GM21528 (cell line): Measurements from ENCODE around the gene PIK3IP1.

ENCODE experiments used
- ATAC-seq: cut with Tn5 transposase; IDR thresholded peaks from one replicate; pipeline ENCODE4 v1.9.1; 2021; ENCODE audit warnings: mild to moderate bottlenecking, moderate library complexity; ENCODE audit not compliant: unreplicated experiment, low FRiP score

The PIK3IP1 gene

DNA sequence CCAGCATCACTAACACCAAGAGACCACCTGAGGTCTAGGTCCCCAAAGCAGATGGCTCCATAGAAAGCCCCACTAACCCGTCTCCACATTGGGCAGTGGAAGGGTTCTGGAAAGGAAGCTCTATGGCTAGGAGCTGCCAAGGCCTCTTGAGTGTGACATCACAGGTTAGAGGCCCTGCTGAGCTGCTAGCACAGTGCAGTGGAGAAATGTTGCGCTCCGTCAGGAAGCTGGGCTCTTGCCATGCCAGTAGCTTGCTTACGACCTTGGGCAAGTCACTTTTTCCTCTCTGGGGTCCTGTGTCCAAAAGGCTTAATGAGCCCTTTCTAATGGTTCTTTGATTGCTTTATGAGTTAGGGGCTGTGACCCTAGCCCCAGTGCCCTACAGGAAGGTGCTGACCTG lies 10.6 kb downstream of the PIK3IP1 start:
- ATAC-seq: no peak

DNA sequence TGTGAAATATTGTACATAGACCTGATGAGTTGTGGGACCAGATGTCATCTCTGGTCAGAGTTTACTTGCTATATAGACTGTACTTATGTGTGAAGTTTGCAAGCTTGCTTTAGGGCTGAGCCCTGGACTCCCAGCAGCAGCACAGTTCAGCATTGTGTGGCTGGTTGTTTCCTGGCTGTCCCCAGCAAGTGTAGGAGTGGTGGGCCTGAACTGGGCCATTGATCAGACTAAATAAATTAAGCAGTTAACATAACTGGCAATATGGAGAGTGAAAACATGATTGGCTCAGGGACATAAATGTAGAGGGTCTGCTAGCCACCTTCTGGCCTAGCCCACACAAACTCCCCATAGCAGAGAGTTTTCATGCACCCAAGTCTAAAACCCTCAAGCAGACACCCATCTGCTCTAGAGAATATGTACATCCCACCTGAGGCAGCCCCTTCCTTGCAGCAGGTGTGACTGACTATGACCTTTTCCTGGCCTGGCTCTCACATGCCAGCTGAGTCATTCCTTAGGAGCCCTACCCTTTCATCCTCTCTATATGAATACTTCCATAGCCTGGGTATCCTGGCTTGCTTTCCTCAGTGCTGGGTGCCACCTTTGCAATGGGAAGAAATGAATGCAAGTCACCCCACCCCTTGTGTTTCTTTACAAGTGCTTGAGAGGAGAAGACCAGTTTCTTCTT lies 12.3 kb downstream of the PIK3IP1 start:
- no peak for ATAC-seq

DNA sequence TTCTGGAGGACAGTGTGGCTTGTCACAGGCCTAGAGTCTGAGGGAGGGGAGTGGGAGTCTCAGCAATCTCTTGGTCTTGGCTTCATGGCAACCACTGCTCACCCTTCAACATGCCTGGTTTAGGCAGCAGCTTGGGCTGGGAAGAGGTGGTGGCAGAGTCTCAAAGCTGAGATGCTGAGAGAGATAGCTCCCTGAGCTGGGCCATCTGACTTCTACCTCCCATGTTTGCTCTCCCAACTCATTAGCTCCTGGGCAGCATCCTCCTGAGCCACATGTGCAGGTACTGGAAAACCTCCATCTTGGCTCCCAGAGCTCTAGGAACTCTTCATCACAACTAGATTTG lies 13.0 kb downstream of the PIK3IP1 start:
- ATAC-seq: no peak

DNA sequence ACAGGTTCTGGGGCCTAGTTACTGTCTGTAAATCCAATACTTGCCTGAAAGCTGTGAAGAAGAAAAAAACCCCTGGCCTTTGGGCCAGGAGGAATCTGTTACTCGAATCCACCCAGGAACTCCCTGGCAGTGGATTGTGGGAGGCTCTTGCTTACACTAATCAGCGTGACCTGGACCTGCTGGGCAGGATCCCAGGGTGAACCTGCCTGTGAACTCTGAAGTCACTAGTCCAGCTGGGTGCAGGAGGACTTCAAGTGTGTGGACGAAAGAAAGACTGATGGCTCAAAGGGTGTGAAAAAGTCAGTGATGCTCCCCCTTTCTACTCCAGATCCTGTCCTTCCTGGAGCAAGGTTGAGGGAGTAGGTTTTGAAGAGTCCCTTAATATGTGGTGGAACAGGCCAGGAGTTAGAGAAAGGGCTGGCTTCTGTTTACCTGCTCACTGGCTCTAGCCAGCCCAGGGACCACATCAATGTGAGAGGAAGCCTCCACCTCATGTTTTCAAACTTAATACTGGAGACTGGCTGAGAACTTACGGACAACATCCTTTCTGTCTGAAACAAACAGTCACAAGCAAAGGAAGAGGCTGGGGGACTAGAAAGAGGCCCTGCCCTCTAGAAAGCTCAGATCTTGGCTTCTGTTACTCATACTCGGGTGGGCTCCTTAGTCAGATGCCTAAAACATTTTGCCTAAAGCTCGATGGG lies 13.5 kb downstream of the PIK3IP1 start:
- no peak for ATAC-seq

DNA sequence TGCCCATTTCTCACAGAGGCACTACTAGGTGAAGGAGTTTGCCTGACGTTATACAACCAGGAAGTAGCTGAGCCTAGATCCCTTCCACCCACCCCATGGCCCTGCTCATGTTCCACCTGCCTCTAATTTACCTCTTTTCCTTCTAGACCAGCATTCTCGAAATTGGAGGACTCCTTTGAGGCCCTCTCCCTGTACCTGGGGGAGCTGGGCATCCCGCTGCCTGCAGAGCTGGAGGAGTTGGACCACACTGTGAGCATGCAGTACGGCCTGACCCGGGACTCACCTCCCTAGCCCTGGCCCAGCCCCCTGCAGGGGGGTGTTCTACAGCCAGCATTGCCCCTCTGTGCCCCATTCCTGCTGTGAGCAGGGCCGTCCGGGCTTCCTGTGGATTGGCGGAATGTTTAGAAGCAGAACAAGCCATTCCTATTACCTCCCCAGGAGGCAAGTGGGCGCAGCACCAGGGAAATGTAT lies 14.1 kb downstream of the PIK3IP1 start:
- ATAC-seq: no peak

DNA sequence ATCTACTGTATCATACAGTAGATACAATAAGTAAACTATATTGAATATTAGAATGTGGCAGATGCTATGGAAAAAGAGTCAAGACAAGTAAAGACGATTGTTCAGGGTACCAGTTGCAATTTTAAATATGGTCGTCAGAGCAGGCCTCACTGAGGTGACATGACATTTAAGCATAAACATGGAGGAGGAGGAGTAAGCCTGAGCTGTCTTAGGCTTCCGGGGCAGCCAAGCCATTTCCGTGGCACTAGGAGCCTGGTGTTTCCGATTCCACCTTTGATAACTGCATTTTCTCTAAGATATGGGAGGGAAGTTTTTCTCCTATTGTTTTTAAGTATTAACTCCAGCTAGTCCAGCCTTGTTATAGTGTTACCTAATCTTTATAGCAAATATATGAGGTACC lies 14.5 kb downstream of the PIK3IP1 start:
- no peak for ATAC-seq

- ATAC-seq: no peak
These were observed 15.7 kb downstream of the PIK3IP1 start for GRCh38 chr22:31276426-31277167.

- no peak for ATAC-seq
These were observed 16.7 kb downstream of the PIK3IP1 start for GRCh38 chr22:31275576-31275975.

- no peak for ATAC-seq
These were observed 17.3 kb downstream of the PIK3IP1 start for GRCh38 chr22:31275018-31275417.

DNA sequence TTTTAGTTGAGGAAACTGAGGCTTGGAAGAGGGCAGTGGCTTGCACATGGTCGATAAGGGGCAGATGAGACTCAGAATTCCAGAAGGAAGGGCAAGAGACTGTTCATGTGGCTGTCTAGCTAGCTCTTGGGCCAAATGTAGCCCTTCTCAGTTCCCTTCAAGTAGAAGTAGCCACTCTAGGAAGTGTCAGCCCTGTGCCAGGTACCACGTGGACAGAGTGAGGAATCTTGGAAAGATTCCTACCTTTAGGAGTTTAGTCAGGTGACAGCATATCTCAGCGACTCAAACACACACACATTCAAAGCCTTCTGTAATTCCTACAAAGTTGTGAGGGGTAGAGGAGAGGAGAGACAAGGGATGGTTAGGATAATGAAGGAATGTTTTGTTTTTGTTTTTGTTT lies 18.3 kb downstream of the PIK3IP1 start:
- ATAC-seq: no peak

GRCh38 chr22:31272522-31273446 lies 19.5 kb downstream of the PIK3IP1 start:
- no peak for ATAC-seq

DNA sequence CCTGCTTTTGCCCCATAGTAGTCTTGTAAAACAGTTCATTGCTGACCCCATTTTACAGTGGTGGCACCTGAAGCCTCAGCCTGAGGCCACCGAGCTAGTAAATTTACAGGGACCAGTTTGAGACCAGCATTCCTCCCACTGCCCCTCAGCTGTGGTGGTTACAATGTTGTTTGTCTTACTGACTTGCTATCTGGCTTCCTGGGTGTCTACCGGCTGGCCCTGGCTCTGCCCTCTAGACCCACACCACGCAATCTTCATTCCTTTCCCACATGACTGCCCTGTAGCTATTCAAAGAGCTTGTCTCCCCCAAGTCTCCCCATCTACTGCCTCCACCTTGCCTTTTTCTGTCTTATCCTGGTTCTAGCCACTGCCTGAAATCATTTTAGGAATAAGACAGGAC lies 20.8 kb downstream of the PIK3IP1 start:
- no peak for ATAC-seq

- ATAC-seq: no peak
These were observed 21.3 kb downstream of the PIK3IP1 start for GRCh38 chr22:31271026-31271425.

DNA sequence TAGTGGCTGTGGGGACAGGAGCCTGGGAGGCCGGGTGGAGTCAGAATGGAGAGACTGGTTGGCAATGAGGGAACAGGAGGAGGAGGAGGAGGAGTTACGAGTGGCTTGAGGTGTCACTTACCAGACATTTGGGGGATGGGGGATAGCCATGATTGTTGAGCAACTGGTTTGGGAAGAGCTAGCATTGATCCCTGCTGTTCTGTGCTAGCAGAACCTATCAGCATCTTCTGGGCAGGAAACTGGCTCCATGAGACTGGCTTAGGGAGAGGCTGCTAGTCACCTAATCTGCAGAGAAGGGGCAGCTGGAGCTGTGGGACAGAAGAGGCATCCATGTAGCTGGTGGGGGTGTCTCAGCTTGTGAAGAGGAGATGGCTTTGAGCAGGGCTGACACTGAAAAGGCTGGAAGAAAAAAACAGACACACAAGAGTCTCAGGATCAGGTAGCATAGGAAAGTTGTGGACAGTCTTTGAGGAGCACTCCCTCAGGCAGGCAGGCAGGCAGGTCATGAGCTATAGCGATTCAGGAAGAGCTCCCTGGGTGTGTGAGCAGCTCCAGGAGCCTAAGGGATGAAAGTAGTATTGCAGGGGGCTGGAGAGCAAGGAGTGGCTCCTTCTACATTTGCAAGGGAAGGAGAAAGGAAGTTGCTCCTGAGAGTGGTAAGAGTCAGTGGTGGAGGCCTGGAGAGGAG lies 22.3 kb downstream of the PIK3IP1 start:
- no peak for ATAC-seq

DNA sequence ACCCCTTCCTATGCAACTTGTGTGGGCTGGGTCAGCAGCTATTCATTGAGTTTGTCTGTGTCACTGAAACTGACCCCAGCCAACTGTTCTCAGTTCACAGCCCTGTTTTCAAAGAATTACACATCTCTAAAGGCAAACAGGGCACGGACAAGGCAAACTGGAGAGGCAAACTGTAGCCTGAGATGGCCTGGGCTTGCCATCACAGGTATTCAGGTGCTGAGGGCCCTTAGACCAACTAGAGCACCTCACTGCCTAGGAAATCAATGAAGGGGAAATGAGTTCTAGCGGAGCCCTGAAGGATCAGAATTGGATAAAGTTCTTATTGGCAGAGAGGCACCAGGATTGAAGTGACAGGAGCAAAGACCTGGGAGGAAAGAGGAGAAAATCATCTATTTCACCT lies 24.0 kb downstream of the PIK3IP1 start:
- ATAC-seq: no peak

- ATAC-seq: no peak
These were observed 28.2 kb downstream of the PIK3IP1 start for GRCh38 chr22:31263896-31264640.

- ATAC-seq: no peak
These were observed 29.8 kb downstream of the PIK3IP1 start for GRCh38 chr22:31262312-31263133.

- ATAC-seq: no peak
These were observed 31.8 kb downstream of the PIK3IP1 start for GRCh38 chr22:31260474-31260856.
